Measurements from ENCODE around the gene ARL6IP4.

DNA sequence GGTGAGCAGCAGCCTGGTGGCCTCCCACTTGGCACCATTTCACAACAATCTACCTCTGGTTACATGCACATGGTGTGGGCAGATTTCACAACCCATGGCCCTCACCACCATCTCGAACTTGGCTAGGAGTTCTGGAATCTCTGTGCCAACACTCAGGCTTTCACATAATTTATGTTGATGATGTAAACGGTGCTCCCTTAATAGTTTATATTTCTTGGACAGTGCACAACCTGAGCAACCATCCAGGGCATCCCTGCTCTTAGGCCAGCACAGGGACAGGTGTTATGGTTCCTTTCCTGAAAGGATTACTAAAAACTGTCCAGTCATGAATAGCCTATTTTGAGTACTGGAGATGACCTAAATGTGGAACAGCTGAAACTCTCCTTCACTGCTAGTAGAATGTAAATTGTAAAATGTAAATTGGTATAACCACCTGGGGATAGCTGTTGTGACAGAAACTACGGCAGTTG, 42.8 kb upstream of the ARL6IP4 start:
- TF ChIP-seq, protein P1, sequence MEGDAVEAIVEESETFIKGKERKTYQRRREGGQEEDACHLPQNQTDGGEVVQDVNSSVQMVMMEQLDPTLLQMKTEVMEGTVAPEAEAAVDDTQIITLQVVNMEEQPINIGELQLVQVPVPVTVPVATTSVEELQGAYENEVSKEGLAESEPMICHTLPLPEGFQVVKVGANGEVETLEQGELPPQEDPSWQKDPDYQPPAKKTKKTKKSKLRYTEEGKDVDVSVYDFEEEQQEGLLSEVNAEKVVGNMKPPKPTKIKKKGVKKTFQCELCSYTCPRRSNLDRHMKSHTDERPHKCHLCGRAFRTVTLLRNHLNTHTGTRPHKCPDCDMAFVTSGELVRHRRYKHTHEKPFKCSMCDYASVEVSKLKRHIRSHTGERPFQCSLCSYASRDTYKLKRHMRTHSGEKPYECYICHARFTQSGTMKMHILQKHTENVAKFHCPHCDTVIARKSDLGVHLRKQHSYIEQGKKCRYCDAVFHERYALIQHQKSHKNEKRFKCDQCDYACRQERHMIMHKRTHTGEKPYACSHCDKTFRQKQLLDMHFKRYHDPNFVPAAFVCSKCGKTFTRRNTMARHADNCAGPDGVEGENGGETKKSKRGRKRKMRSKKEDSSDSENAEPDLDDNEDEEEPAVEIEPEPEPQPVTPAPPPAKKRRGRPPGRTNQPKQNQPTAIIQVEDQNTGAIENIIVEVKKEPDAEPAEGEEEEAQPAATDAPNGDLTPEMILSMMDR (conservative IDR thresholded peaks at IDR 0.05; ENCODE audit: low read depth, low read length): no peak
- TF ChIP-seq EZH2 (IDR thresholded peaks at IDR 0.05; ENCODE audit: borderline replicate concordance, low read depth, low read length, poor library complexity, severe bottlenecking): no peak

Measured in A673 (cell line).